Measurements from ENCODE around the gene SYTL3. TPM values are rescaled to one million over a fixed set of nuclear protein-coding genes. Genes with fewer than 3 reads are reported as not detected.

The SYTL3 gene
- total and polyA plus RNA-seq, 2 experiments from 2014 or later, result 9.9 to 11.4 TPM

- H3K27ac ChIP-seq, result peak overlapping the region; percentile 44
- H3K36me3 ChIP-seq, result peaks cover 29% of the 10 kb centered on the region
- H3K4me1 ChIP-seq (ENCODE audit: low read depth), result peaks cover 18% of the 10 kb centered on the region
- no peak for DNase-seq (ENCODE audit: low read depth in 1 of 2, low spot score in 1 of 2)
- no peak overlapping the region for H3K4me3 ChIP-seq
- H3K9me3 ChIP-seq (ENCODE audit: low read depth), result no peaks in the 10 kb centered on the region
- TF ChIP-seq, protein P1, sequence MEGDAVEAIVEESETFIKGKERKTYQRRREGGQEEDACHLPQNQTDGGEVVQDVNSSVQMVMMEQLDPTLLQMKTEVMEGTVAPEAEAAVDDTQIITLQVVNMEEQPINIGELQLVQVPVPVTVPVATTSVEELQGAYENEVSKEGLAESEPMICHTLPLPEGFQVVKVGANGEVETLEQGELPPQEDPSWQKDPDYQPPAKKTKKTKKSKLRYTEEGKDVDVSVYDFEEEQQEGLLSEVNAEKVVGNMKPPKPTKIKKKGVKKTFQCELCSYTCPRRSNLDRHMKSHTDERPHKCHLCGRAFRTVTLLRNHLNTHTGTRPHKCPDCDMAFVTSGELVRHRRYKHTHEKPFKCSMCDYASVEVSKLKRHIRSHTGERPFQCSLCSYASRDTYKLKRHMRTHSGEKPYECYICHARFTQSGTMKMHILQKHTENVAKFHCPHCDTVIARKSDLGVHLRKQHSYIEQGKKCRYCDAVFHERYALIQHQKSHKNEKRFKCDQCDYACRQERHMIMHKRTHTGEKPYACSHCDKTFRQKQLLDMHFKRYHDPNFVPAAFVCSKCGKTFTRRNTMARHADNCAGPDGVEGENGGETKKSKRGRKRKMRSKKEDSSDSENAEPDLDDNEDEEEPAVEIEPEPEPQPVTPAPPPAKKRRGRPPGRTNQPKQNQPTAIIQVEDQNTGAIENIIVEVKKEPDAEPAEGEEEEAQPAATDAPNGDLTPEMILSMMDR (IDR thresholded peaks at IDR 0.05; ENCODE audit: low read depth, low read length), result no peak
- H3K27me3 ChIP-seq, result no peaks in the 10 kb centered on the region
These were observed 14.3 kb upstream of the SYTL3 start for GRCh38 chr6:158635427-158636073.

- Histone ChIP-seq H3K4me3 (no peak overlapping the region), H3K9me3 (ENCODE audit: low read depth) (no peaks in the 10 kb centered on the region), H3K27ac (no peak overlapping the region), H3K36me3 (peaks cover 29% of the 10 kb centered on the region), H3K4me1 (ENCODE audit: low read depth) (peaks cover 20% of the 10 kb centered on the region), H3K27me3 (no peaks in the 10 kb centered on the region)
- no peak for DNase-seq (ENCODE audit: low read depth in 1 of 2, low spot score in 1 of 2)
- TF ChIP-seq, protein P1 (IDR thresholded peaks at IDR 0.05; ENCODE audit: low read depth, low read length), result no peak
These were observed 13.1 kb upstream of the SYTL3 start for GRCh38 chr6:158636778-158637177.

- TF ChIP-seq, protein P1 (IDR thresholded peaks at IDR 0.05; ENCODE audit: low read depth, low read length), result no peak
- Histone ChIP-seq H3K36me3 (peaks cover 29% of the 10 kb centered on the region), H3K4me3 (no peak overlapping the region), H3K27me3 (no peaks in the 10 kb centered on the region), H3K27ac (peak overlapping the region; percentile 42), H3K9me3 (ENCODE audit: low read depth) (no peaks in the 10 kb centered on the region), H3K4me1 (ENCODE audit: low read depth) (peaks cover 32% of the 10 kb centered on the region)
- no peak for DNase-seq (ENCODE audit: low read depth in 1 of 2, low spot score in 1 of 2)
These were observed 11.5 kb upstream of the SYTL3 start for GRCh38 chr6:158638324-158638854.

GRCh38 chr6:158639056-158639455, 10.8 kb upstream of the SYTL3 start:
- no peaks in the 10 kb centered on the region for H3K9me3 ChIP-seq (ENCODE audit: low read depth)
- H3K4me1 ChIP-seq (ENCODE audit: low read depth), result peaks cover 36% of the 10 kb centered on the region
- TF ChIP-seq, protein P1 (IDR thresholded peaks at IDR 0.05; ENCODE audit: low read depth, low read length), result no peak
- H3K27me3 ChIP-seq, result no peaks in the 10 kb centered on the region
- DNase-seq (ENCODE audit: low read depth in 1 of 2, low spot score in 1 of 2), result no peak
- H3K36me3 ChIP-seq, result peaks cover 24% of the 10 kb centered on the region
- peak overlapping the region; percentile 42 for H3K27ac ChIP-seq
- no peak overlapping the region for H3K4me3 ChIP-seq

DNA sequence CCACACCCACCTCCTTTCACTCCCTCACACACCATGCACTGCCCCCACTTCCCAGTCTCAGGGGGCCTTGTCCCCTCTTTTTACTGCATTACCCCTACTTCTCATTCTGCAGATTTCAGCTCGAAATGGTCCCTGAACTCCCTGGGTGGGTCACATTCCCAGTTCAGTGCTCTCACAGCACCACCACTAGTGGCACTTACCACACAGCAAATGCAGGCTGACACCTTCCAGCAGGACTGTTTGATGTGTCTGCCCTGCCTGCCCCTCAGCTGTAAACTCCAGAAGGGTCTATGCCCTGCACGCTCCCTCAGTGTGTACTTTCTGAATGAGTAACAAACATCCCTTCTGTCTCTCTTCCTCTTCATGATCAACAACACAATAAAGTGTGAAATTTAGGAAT, 9.3 kb upstream of the SYTL3 start:
- Histone ChIP-seq H3K27ac (no peak overlapping the region), H3K36me3 (peaks cover 14% of the 10 kb centered on the region), H3K4me3 (no peak overlapping the region), H3K4me1 (ENCODE audit: low read depth) (peaks cover 39% of the 10 kb centered on the region), H3K9me3 (ENCODE audit: low read depth) (no peaks in the 10 kb centered on the region), H3K27me3 (no peaks in the 10 kb centered on the region)
- DNase-seq (ENCODE audit: low read depth in 1 of 2, low spot score in 1 of 2), result no peak
- TF ChIP-seq, protein P1 (IDR thresholded peaks at IDR 0.05; ENCODE audit: low read depth, low read length), result no peak
